HCT116 (cell line): ENCODE results near the gene SDK1. TPM values are rescaled to one million over a fixed set of nuclear protein-coding genes. Genes with fewer than 3 reads are reported as not detected.

Experiments used
- ATAC-seq: fragments of 200-7000 bp; cut with Tn5 transposase; 2 replicates; pipeline ENCODE4 v1.9.1; 2020; ENCODE audit warnings: mild to moderate bottlenecking, moderate library complexity
- BruUV-seq: library from RNA; stranded (reverse); fragments of 400-500 nt; replicated peaks from 2 replicates; lab custom pipeline; 2021; lab: Mats Ljungman, UMichigan
- CTCF ChIA-PET: fragments of 300-600 bp; sonication (Branson Sonifier 250); formaldehyde crosslinking; loops from one replicate; lab custom pipeline; 2021; ENCODE audit warnings: antibody characterized with exemption; lab: Charles Lee
- POLR2A ChIA-PET: fragments of 300-600, 350-600 bp; sonication (Branson Sonifier 250); formaldehyde crosslinking; loops from one replicate; lab custom pipeline; 2021; ENCODE audit warnings: antibody characterized with exemption; lab: Charles Lee
- RAD21 ChIA-PET, 2 experiments: fragments of 300-600 bp; sonication (Branson Sonifier 250); formaldehyde crosslinking; loops; one replicate each; lab custom pipeline; 2023; ENCODE audit warnings: low total read pairs in 2 of 2; ENCODE audit not compliant: uncharacterized antibody in 2 of 2, unreplicated experiment in 2 of 2, low non-redundant PET in 1 of 2; lab: Charles Lee
- DNase-seq: peaks from one replicate; pipeline ENCODE4 v3.0.0-alpha.2; 2010; ENCODE audit warnings: low read depth, low spot score
- H2AFZ ChIP-seq: fragments of 200-600 bp; shearing (Covaris generic), sonication (generic); 2 replicates; pipeline ENCODE4 v1.6.1; 2017; ENCODE audit warnings: low read depth, mixed run types, mixed read lengths, antibody characterized with exemption, low read length; ENCODE audit not compliant: poor library complexity, severe bottlenecking
- H3K27ac ChIP-seq: 2 replicates; pipeline ENCODE4 v1.5.1; 2012; ENCODE audit warnings: low read depth, low read length
- H3K27me3 ChIP-seq: fragments of 200-600 bp; sonication (generic); 2 replicates; pipeline ENCODE4 v1.6.1; 2016; ENCODE audit warnings: mixed run types, low read length, mixed read lengths; ENCODE audit not compliant: insufficient read depth
- H3K36me3 ChIP-seq, 2 experiments: fragments of 200-500 bp in 1 of 2; fragments of 200-600 bp in 1 of 2; sonication (Bioruptor generic) in 1 of 2; sonication (generic) in 1 of 2; 2 replicates each; pipeline versions ENCODE4 v1.5.1 to v1.6.1; 2014 to 2016; ENCODE audit warnings: low read length in 2 of 2, inconsistent platforms in 1 of 2, mixed read lengths in 1 of 2, mixed run types in 1 of 2; ENCODE audit not compliant: insufficient read depth in 2 of 2, control insufficient read depth in 1 of 2
- H3K4me1 ChIP-seq, 2 experiments: fragments of 200-600 bp in 1 of 2; sonication (generic) in 1 of 2; 2 replicates each; pipeline versions ENCODE4 v1.5.1 to v1.6.1; 2012 to 2017; ENCODE audit warnings: low read length in 2 of 2, inconsistent platforms in 1 of 2, mild to moderate bottlenecking in 1 of 2, mixed read lengths in 1 of 2, mixed run types in 1 of 2, moderate library complexity in 1 of 2; ENCODE audit not compliant: insufficient read depth in 2 of 2, control insufficient read depth in 1 of 2
- H3K4me2 ChIP-seq: fragments of 200-600 bp; sonication (generic); 2 replicates; pipeline ENCODE4 v1.6.1; 2017; ENCODE audit warnings: mixed run types, low read length, mixed read lengths
- H3K4me3 ChIP-seq, 2 experiments: fragments of 200-600 bp in 1 of 2; sonication (generic) in 1 of 2; replicated peaks in 1 of 2; 2 replicates each; pipeline ENCODE4 v1.5.1; 2011 to 2016; ENCODE audit warnings: low read length in 2 of 2, control low read depth in 1 of 2, low read depth in 1 of 2, mild to moderate bottlenecking in 1 of 2, mixed read lengths in 1 of 2, mixed run types in 1 of 2
- H3K79me2 ChIP-seq: fragments of 200-600 bp; sonication (generic); 2 replicates; pipeline ENCODE4 v1.6.1; 2017; ENCODE audit warnings: mild to moderate bottlenecking, mixed run types, low read length, moderate library complexity, mixed read lengths; ENCODE audit not compliant: insufficient read depth
- H3K9ac ChIP-seq: fragments of 200-600 bp; sonication (generic); 2 replicates; pipeline ENCODE4 v1.6.1; 2016; ENCODE audit warnings: low read length, mixed read lengths
- H3K9me2 ChIP-seq: fragments of 200-600 bp; sonication (generic), shearing (Covaris generic); 2 replicates; pipeline ENCODE4 v1.6.1; 2017; ENCODE audit warnings: mixed run types, mild to moderate bottlenecking, moderate library complexity; ENCODE audit not compliant: insufficient read depth
- H3K9me3 ChIP-seq, 2 experiments: fragments of 200-500 bp in 1 of 2; fragments of 200-600 bp in 1 of 2; sonication (Bioruptor generic) in 1 of 2; sonication (generic) in 1 of 2; 2 replicates each; pipeline ENCODE4 v1.6.1; 2014 to 2017; ENCODE audit warnings: low read length in 2 of 2, mixed read lengths in 2 of 2, inconsistent platforms in 1 of 2, low read depth in 1 of 2, mild to moderate bottlenecking in 1 of 2, mixed run types in 1 of 2, moderate library complexity in 1 of 2; ENCODE audit not compliant: control insufficient read depth in 1 of 2, insufficient read depth in 1 of 2
- H4K20me1 ChIP-seq: fragments of 200-600 bp; sonication (generic), shearing (Covaris generic); 2 replicates; pipeline ENCODE4 v1.6.1; 2017; ENCODE audit warnings: mixed run types, mild to moderate bottlenecking, moderate library complexity; ENCODE audit not compliant: insufficient read depth
- ATF3 ChIP-seq: IDR thresholded peaks from 2 replicates; pipeline ENCODE4 v1.6.1; 2012
- CBX3 ChIP-seq: IDR thresholded peaks from 2 replicates; pipeline ENCODE4 v1.6.1; 2012; ENCODE audit warnings: low read depth
- EGR1 ChIP-seq: IDR thresholded peaks from 2 replicates; pipeline ENCODE4 v1.6.1; 2012; ENCODE audit warnings: low read depth
- ELF1 ChIP-seq: IDR thresholded peaks from 2 replicates; pipeline ENCODE4 v1.6.1; 2012; ENCODE audit warnings: low read depth, borderline replicate concordance
- EZH2 ChIP-seq: fragments of 200-600 bp; sonication (generic); IDR thresholded peaks from 2 replicates; pipeline ENCODE4 v1.6.1; 2017; ENCODE audit warnings: antibody characterized with exemption, mixed run types
- FOSL1 ChIP-seq: IDR thresholded peaks from 2 replicates; pipeline ENCODE4 v1.6.1; 2012; ENCODE audit warnings: low read depth
- JUND ChIP-seq: IDR thresholded peaks from 2 replicates; pipeline ENCODE4 v1.6.1; 2012
- REST ChIP-seq: IDR thresholded peaks from 2 replicates; pipeline ENCODE4 v1.6.1; 2012; ENCODE audit warnings: low read depth
- SIN3A ChIP-seq: IDR thresholded peaks from 2 replicates; pipeline ENCODE4 v1.6.1; 2012; ENCODE audit warnings: low read depth
- SP1 ChIP-seq: IDR thresholded peaks from 2 replicates; pipeline ENCODE4 v1.6.1; 2012; ENCODE audit warnings: low read depth
- SRF ChIP-seq: IDR thresholded peaks from 2 replicates; pipeline ENCODE4 v1.6.1; 2012; ENCODE audit warnings: low read depth
- YY1 ChIP-seq: IDR thresholded peaks from 2 replicates; pipeline ENCODE4 v1.6.1; 2011; ENCODE audit warnings: low read length, low read depth, moderate library complexity, mild to moderate bottlenecking; ENCODE audit not compliant: insufficient replicate concordance; ENCODE audit errors: extremely low read depth
- ZBTB33 ChIP-seq: IDR thresholded peaks from 2 replicates; pipeline ENCODE4 v1.6.1; 2011; ENCODE audit warnings: mild to moderate bottlenecking, low read length, moderate library complexity; ENCODE audit not compliant: insufficient replicate concordance; ENCODE audit errors: extremely low read depth
- ZFX ChIP-seq: fragments of 450-650 bp; IDR thresholded peaks from 2 replicates; pipeline ENCODE4 v1.6.1; 2017
- ZNF274 ChIP-seq: fragments of 200-500 bp; sonication (Bioruptor generic); IDR thresholded peaks from 2 replicates; pipeline ENCODE4 v1.6.1; 2014; ENCODE audit warnings: mild to moderate bottlenecking, low read depth, low read length, inconsistent platforms
- intact Hi-C: fragments of 100-400 bp; cut with micrococcal nuclease; formaldehyde crosslinking; loops from 2 replicates; pipeline ENCODE4 v1.10.0; 2022
- total RNA-seq: library from RNA; stranded (reverse); gene quantifications from one replicate; pipeline ENCODE4 v1.2.1, GENCODE V29; 2021; ENCODE audit not compliant: unreplicated experiment

The SDK1 gene
- total RNA-seq, 1 experiment from 2014 or later = 0.05 TPM

- no peak overlapping the region for H3K4me2 ChIP-seq
- TF ChIP-seq SRF (no peak), REST (no peak), JUND (no peak), ZFX (no peak), ZBTB33 (no peak), ZNF274 (no peak), FOSL1 (no peak), SP1 (no peak), ELF1 (no peak), ATF3 (no peak), CBX3 (no peak), SIN3A (no peak), YY1 (no peak), EZH2 (no peak), EGR1 (no peak)
Observed at GRCh38 chr7:4267341-4268039, 966.4 kb downstream of the SDK1 start.

More at GRCh38 chr7:4267341-4268039, 966.4 kb downstream of the SDK1 start:
- no peaks in the 10 kb centered on the region for H3K4me1 ChIP-seq
- H3K9ac ChIP-seq = no peak overlapping the region
- no peaks in the 10 kb centered on the region for H4K20me1 ChIP-seq
- DNase-seq = no peak
- H3K9me3 ChIP-seq = no peaks in the 10 kb centered on the region
- no peaks in the 10 kb centered on the region for H3K36me3 ChIP-seq
- ChIA-PET CTCF (no interaction called here), RAD21 (no interaction called here), POLR2A (no interaction called here)
- no peak overlapping the region for H3K27ac ChIP-seq
- no peak overlapping the region for H2AFZ ChIP-seq
- BruUV-seq = no TSS peak
- H3K4me3 ChIP-seq = no peak overlapping the region
- no peak for ATAC-seq
- no peaks in the 10 kb centered on the region for H3K9me2 ChIP-seq
- intact Hi-C loops = no loop called here
- H3K27me3 ChIP-seq = no peaks in the 10 kb centered on the region; the same call in 1 of the 2 replicates
- no peaks in the 10 kb centered on the region for H3K79me2 ChIP-seq
